ENCODE results near the gene PRKAA1. TPM values are rescaled to one million over a fixed set of nuclear protein-coding genes. Genes with fewer than 3 reads are reported as not detected.
A peak's percentile ranks its signal among the peaks of the same experiment; 100 is the strongest.
"Not testable (repeated sequence)": the region's sequence is repeated elsewhere in the genome, so short reads cannot be mapped to it uniquely, and the experiment has no call there.

The PRKAA1 gene
- total and polyA plus RNA-seq, 10 donors, result 16.0 to 128 (median 85.2) TPM

GRCh38 chr5:40733879-40734563 is 64.2 kb downstream of the PRKAA1 start:
- TF ChIP-seq POLR2AphosphoS5 (IDR thresholded peaks at IDR 0.05) (no peak), POLR2A (IDR thresholded peaks at IDR 0.05) (no peak), CTCF (IDR thresholded peaks at IDR 0.05 in 8 of 11, conservative IDR thresholded peaks at IDR 0.05 in 3 of 11) (no peak)
- Histone ChIP-seq H3K27me3 (replicated peaks in 1 of 7) (no peaks in the 10 kb centered on the region), H3K4me3 (no peak overlapping the region), H3K9me3 (no peaks in the 10 kb centered on the region), H3K27ac (peak overlapping the region in 6 of 8 donors; percentile 19 to 66 (median 52)), H3K36me3 (peaks cover 0 to 25% (median 2%) of the 10 kb centered on the region in 6 donors), H3K4me1 (peaks cover 0 to 36% (median 25%) of the 10 kb centered on the region in 6 donors)
- WGBS, 5 donors, result 39 to 49% (median 41%) methylated on average over 3 of the region's 3 CpGs
- intact Hi-C loops (cut with DNase I; ENCODE audit: low total_unique reads), result loop anchor here (10.0 kb wide), 1 partner anchor 1019 kb away; no protein-coding TSS in a partner anchor
- DNase-seq, result no peak

- 49 to 71% (median 57%) methylated on average over 2 of the region's 2 CpGs for WGBS, 5 donors
- Histone ChIP-seq H3K4me3 (no peak overlapping the region), H3K27me3 (replicated peaks in 1 of 7) (no peaks in the 10 kb centered on the region), H3K4me1 (peaks cover 0 to 36% (median 25%) of the 10 kb centered on the region in 6 donors), H3K9me3 (no peaks in the 10 kb centered on the region), H3K27ac (peak overlapping the region in 5 of 8 donors; percentile 19 to 66 (median 52)), H3K36me3 (peaks cover 0 to 19% (median 2%) of the 10 kb centered on the region in 6 donors)
- no peak for DNase-seq
- TF ChIP-seq POLR2AphosphoS5 (IDR thresholded peaks at IDR 0.05) (peak in 1 of 3 donors; percentile 15), CTCF (IDR thresholded peaks at IDR 0.05 in 8 of 11, conservative IDR thresholded peaks at IDR 0.05 in 3 of 11) (no peak), POLR2A (IDR thresholded peaks at IDR 0.05) (no peak)
- intact Hi-C loops (cut with DNase I; ENCODE audit: low total_unique reads), result loop anchor here (10.0 kb wide), 1 partner anchor 1019 kb away; no protein-coding TSS in a partner anchor
Measured at GRCh38 chr5:40733434-40733833, 64.7 kb downstream of the PRKAA1 start.

- H3K27me3 ChIP-seq (replicated peaks in 1 of 7); intact Hi-C loops (cut with DNase I; ENCODE audit: low total_unique reads); H3K27ac ChIP-seq; DNase-seq; H3K4me3 ChIP-seq; H3K4me1 ChIP-seq: not testable (repeated sequence)
- WGBS, 5 donors, result 92 to 99% (median 96%) methylated on average over 9 to 37 of the region's 37 CpGs
- H3K36me3 ChIP-seq, result peaks cover 0 to 88% (median 11%) of the 10 kb centered on the region in 6 donors
- H3K9me3 ChIP-seq, result peaks cover 0 to 17% (median 3%) of the 10 kb centered on the region in 8 donors
Measured at GRCh38 chr5:40722497-40722911, 75.7 kb downstream of the PRKAA1 start.

- H3K4me3 ChIP-seq, result no peak overlapping the region
- TF ChIP-seq POLR2AphosphoS5 (IDR thresholded peaks at IDR 0.05) (no peak), CTCF (IDR thresholded peaks at IDR 0.05 in 8 of 11, conservative IDR thresholded peaks at IDR 0.05 in 3 of 11) (no peak)
- peaks cover 0 to 17% (median 3%) of the 10 kb centered on the region in 8 donors for H3K9me3 ChIP-seq
Measured at GRCh38 chr5:40720069-40720468, 78.1 kb downstream of the PRKAA1 start.

More at GRCh38 chr5:40720069-40720468, 78.1 kb downstream of the PRKAA1 start:
- intact Hi-C loops (cut with DNase I; ENCODE audit: low total_unique reads), result no loop called here
- H3K36me3 ChIP-seq, result peaks cover 0 to 82% (median 12%) of the 10 kb centered on the region in 6 donors
- no peaks in the 10 kb centered on the region for H3K4me1 ChIP-seq
- no peaks in the 10 kb centered on the region for H3K27me3 ChIP-seq (replicated peaks in 1 of 7)
- no peak overlapping the region for H3K27ac ChIP-seq
- no peak for DNase-seq
